Esophagus squamous epithelium (tissue), 5 donors: ENCODE results near the gene CDKL2. TPM values are rescaled to one million over a fixed set of nuclear protein-coding genes. Genes with fewer than 3 reads are reported as not detected.

Source experiments
- DNase-seq: peaks from one replicate; lab custom pipeline; 2025; lab: John Stamatoyannopoulos, UW
- H3K27ac ChIP-seq, 4 donors: fragments of 200-600 bp; sonication (generic); one replicate each; pipeline ENCODE4 v1.5.1; 2016 to 2019; ENCODE audit warnings: mild to moderate bottlenecking in 1 of 4
- H3K27me3 ChIP-seq, 4 donors: fragments of 200-600 bp; sonication (generic); 1 replicate in 3 of 4; 2 replicates in 1 of 4; pipeline versions ENCODE4 v1.5.1 to v1.6.0; 2017 to 2021; ENCODE audit warnings: antibody characterized with exemption in 1 of 4
- H3K36me3 ChIP-seq, 3 donors: fragments of 200-600 bp; sonication (generic); one replicate each; pipeline ENCODE4 v1.5.1; 2016 to 2019
- H3K4me1 ChIP-seq, 3 donors: fragments of 200-600 bp; sonication (generic); one replicate each; pipeline ENCODE4 v1.5.1; 2017 to 2019
- H3K4me3 ChIP-seq, 4 donors: fragments of 200-600 bp; sonication (generic); 1 replicate in 3 of 4; 2 replicates in 1 of 4; pipeline ENCODE4 v1.5.1; 2016 to 2019; ENCODE audit warnings: mild to moderate bottlenecking in 2 of 4, moderate library complexity in 1 of 4
- H3K9me3 ChIP-seq, 3 donors: fragments of 200-600 bp; sonication (generic); one replicate each; pipeline ENCODE4 v1.5.1; 2016 to 2019
- CTCF ChIP-seq, 6 experiments: fragments of 450-650 bp in 4 of 6; fragments of 200-600 bp in 2 of 6; sonication (generic) in 2 of 6; IDR thresholded peaks; one replicate each; pipeline ENCODE4 v1.5.1; 2016 to 2019; ENCODE audit warnings: antibody characterized with exemption in 6 of 6, mild to moderate bottlenecking in 4 of 6, moderate library complexity in 4 of 6
- POLR2A ChIP-seq, 4 donors: fragments of 450-650 bp; IDR thresholded peaks; one replicate each; pipeline ENCODE4 v1.6.1; 2017; ENCODE audit warnings: antibody characterized with exemption in 4 of 4, mild to moderate bottlenecking in 4 of 4, moderate library complexity in 3 of 4
- WGBS, 2 donors: methylation state at CpG; one replicate each; pipeline ENCODE4 v1.1.5; 2018; 5-methylcytosine and 5-hydroxymethylcytosine counted together
- intact Hi-C: fragments of 100-400 bp; cut with DNase I; formaldehyde crosslinking; loops from one replicate; pipeline ENCODE4 v1.15.0; 2022
- total RNA-seq, 4 donors: library from RNA; depleted of rRNA; stranded (reverse); fragments of >200 nt; gene quantifications; one replicate each; pipeline ENCODE4 v1.1.0, GENCODE V29; 2016
- donor health status: DM: yes; HTN: yes; CAD: no.

The CDKL2 gene
- total RNA-seq, 4 donors from 2014 or later = 0.13 to 1.3 (median 0.71) TPM

- no peak for DNase-seq
- H3K36me3 ChIP-seq = no peaks in the 10 kb centered on the region
- no peak overlapping the region for H3K4me3 ChIP-seq
- no peaks in the 10 kb centered on the region for H3K4me1 ChIP-seq
- H3K27ac ChIP-seq = no peak overlapping the region
- intact Hi-C loops = no loop called here
- TF ChIP-seq POLR2A (IDR thresholded peaks at IDR 0.05) = no peak
- no peak for TF ChIP-seq CTCF (IDR thresholded peaks at IDR 0.05)
- H3K9me3 ChIP-seq = no peaks in the 10 kb centered on the region
- H3K27me3 ChIP-seq = no peaks in the 10 kb centered on the region
Measured at GRCh38 chr4:75621715-75622114, 8.6 kb downstream of the CDKL2 start.

- TF ChIP-seq CTCF (IDR thresholded peaks at IDR 0.05) (no peak), POLR2A (IDR thresholded peaks at IDR 0.05) (no peak)
- intact Hi-C loops = no loop called here
Measured at GRCh38 chr4:75612306-75612705, 18.0 kb downstream of the CDKL2 start.

GRCh38 chr4:75605928-75606327 is 24.4 kb downstream of the CDKL2 start:
- WGBS, 2 donors = 89 to 95% methylated on average over 4 of the region's 4 CpGs
- Histone ChIP-seq H3K36me3 (no peaks in the 10 kb centered on the region), H3K4me3 (no peak overlapping the region), H3K27ac (no peak overlapping the region), H3K9me3 (no peaks in the 10 kb centered on the region), H3K27me3 (no peaks in the 10 kb centered on the region), H3K4me1 (no peaks in the 10 kb centered on the region)
- no peak for TF ChIP-seq POLR2A (IDR thresholded peaks at IDR 0.05)
- TF ChIP-seq CTCF (IDR thresholded peaks at IDR 0.05) = no peak
- no peak for DNase-seq
- intact Hi-C loops = no loop called here

More at GRCh38 chr4:75612306-75612705, 18.0 kb downstream of the CDKL2 start:
- 85 to 90% methylated on average over 1 of the region's 1 CpG for WGBS, 2 donors
- H3K4me3 ChIP-seq = no peak overlapping the region
- no peaks in the 10 kb centered on the region for H3K36me3 ChIP-seq
- H3K27ac ChIP-seq = no peak overlapping the region
- no peaks in the 10 kb centered on the region for H3K9me3 ChIP-seq
- DNase-seq = no peak
- no peaks in the 10 kb centered on the region for H3K4me1 ChIP-seq
- H3K27me3 ChIP-seq = no peaks in the 10 kb centered on the region

GRCh38 chr4:75599647-75600046 is 30.7 kb downstream of the CDKL2 start:
- no peak for DNase-seq
- Histone ChIP-seq H3K9me3 (no peaks in the 10 kb centered on the region), H3K4me3 (no peak overlapping the region), H3K27me3 (no peaks in the 10 kb centered on the region), H3K4me1 (no peaks in the 10 kb centered on the region), H3K27ac (no peak overlapping the region), H3K36me3 (no peaks in the 10 kb centered on the region)
- intact Hi-C loops = no loop called here
- TF ChIP-seq CTCF (IDR thresholded peaks at IDR 0.05) = no peak
- no peak for TF ChIP-seq POLR2A (IDR thresholded peaks at IDR 0.05)
- WGBS, 2 donors = 80 to 88% methylated on average over 4 of the region's 4 CpGs

- Histone ChIP-seq H3K4me1 (no peaks in the 10 kb centered on the region), H3K27ac (no peak overlapping the region), H3K36me3 (no peaks in the 10 kb centered on the region), H3K27me3 (no peaks in the 10 kb centered on the region), H3K9me3 (no peaks in the 10 kb centered on the region), H3K4me3 (no peak overlapping the region)
- intact Hi-C loops = no loop called here
- WGBS, 2 donors = 57 to 64% methylated on average over 3 of the region's 3 CpGs
- no peak for DNase-seq
- TF ChIP-seq CTCF (IDR thresholded peaks at IDR 0.05) (no peak), POLR2A (IDR thresholded peaks at IDR 0.05) (no peak)
Measured at GRCh38 chr4:75598390-75598789, 31.9 kb downstream of the CDKL2 start.
